ENCODE data around the gene OVOL1.

DNA sequence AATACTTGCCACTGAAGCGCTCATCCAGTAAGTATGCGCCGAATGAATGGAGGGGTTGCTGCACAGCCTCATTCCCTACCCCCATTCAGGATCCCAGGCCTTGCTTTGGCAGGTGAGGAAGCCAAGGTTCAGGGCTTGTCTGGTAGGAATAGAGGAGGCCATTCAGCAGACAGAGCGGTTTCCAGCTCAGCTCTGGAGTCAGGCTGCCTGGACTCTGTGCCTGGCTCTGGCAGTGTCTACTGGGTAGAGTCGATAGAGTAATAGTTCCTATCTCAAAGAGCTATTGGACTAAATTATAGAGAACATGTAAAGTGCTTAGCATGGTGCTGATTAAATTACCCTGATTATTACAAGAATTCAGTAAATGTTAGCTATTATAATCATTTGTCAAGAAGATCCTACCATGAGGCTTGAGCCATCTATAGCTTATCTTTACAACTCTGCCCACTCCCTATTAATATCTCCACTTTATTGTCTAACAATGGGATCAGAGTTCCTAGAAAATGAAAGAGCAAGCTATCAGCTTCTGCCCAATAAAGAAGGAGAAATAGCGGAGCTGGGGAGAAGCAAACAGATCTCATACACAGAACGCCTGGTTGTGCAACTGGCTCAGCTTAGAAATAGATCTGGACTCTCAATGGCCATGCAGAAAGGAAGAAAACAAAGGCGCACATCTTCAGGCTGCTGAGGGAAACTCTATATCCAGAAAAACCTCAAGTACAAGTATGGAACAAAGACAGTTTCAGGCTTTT lies 40.3 kb downstream of the OVOL1 start:
- TF ChIP-seq POLR2AphosphoS5 (IDR thresholded peaks at IDR 0.05; ENCODE audit: borderline replicate concordance, low read depth, low read length) (no peak), EZH2 (IDR thresholded peaks at IDR 0.05) (no peak)

Measured in SK-N-MC (cell line).